Non-pigmented ciliary epithelial cell (primary cell): ENCODE results near the gene PHEX.
A peak's percentile ranks its signal among the peaks of the same experiment; 100 is the strongest.

ENCODE experiments used
- DNase-seq: peaks from one replicate; pipeline ENCODE4 v3.0.0-alpha.2; 2010; ENCODE audit warnings: low read depth

PHEX gene

GRCh38 chrX:22032084-22032483, at the start of gene PHEX:
TSS of gene PHEX (plus strand) at chrX:22032325. CDS start at chrX:22033006, 681 bp downstream.
- DNase-seq: no peak

- peak; percentile 28 for DNase-seq
Measured at GRCh38 chrX:21985332-21985777, 46.8 kb upstream of the PHEX start.

DNA sequence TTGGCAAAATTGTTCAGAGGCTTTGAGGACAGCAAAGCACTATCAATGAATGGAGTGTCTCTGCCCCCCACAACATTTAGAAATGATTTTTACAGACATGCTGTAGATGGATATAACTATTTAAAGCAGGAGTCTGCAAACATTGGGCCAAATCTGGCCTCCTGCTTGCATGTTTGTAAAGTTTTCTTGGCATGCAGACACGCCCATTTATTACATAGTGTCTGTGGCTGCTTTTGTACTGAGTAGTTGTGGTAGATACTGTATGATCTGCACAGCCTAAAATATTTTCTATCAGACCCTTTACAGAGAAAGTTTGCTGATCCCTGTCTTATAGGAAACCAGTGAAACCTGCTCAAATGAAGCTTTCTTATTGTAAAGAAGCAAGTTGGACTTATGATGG, 45.5 kb upstream of the PHEX start:
- DNase-seq: no peak

DNA sequence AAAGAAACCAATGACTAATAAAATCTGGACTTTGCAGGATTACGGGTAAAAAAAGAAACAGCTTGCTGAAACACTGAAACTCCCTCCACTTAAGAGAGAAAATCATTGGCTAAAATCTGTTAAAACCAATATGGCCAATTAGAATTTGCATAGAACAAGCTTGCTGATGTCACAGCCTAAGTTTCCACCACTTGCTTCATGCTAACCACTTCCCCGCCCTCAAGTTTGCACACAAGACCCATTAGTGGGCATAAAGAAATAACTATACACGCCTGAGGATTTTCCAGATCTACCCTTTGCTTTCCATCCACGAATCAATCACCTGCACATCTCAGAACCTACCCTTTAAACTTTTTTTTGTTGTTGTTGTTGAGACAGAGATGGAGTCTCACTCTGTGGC, 42.7 kb upstream of the PHEX start:
- no peak for DNase-seq

DNA sequence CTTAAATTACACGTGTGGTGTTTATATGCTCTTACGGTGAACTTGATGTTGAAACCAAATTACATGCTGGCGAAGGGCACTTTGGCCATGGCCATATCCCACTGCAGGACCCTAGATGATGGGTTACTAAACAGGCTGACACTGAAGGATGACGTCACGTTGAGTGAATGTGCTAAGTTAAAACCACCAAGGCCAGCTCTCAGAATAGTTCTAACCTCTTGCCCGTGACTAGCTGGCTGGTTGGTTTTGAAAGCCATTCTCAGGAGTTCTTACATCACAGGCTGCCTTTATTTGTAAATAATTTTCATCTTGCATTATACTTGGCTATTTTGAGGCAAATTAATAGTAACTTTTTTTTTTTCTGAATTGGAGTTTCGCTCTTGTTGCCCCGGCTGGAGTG, 41.3 kb upstream of the PHEX start:
- DNase-seq: no peak

- no peak for DNase-seq
Measured at GRCh38 chrX:21991504-21991903, 40.6 kb upstream of the PHEX start.

DNA sequence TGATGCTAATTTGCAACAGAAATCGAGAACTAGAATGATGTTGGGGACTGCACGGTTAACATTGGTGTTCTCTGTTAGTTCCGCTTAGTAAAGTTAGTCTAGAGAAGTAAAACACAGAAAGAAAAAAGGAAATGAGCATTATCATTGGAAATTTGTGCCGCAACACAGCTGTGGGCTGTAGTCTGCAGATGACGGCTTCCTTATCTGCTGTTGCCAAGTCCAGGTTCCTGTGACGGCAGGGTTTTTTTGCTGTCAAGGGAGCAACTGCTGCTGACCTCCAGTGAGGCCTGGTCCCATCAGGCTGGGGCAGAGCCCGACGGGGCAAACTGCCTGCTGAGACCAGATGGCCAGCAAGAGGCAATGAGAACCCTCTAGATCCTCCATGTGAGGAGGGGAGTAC, 38.9 kb upstream of the PHEX start:
- no peak for DNase-seq

GRCh38 chrX:21996872-21997455, 35.2 kb upstream of the PHEX start:
- DNase-seq: peak; percentile 26

GRCh38 chrX:21998037-21998436, 34.1 kb upstream of the PHEX start:
- DNase-seq: no peak

GRCh38 chrX:22004866-22005265, 27.3 kb upstream of the PHEX start:
- no peak for DNase-seq

GRCh38 chrX:22012051-22012450, 20.1 kb upstream of the PHEX start:
- no peak for DNase-seq

DNA sequence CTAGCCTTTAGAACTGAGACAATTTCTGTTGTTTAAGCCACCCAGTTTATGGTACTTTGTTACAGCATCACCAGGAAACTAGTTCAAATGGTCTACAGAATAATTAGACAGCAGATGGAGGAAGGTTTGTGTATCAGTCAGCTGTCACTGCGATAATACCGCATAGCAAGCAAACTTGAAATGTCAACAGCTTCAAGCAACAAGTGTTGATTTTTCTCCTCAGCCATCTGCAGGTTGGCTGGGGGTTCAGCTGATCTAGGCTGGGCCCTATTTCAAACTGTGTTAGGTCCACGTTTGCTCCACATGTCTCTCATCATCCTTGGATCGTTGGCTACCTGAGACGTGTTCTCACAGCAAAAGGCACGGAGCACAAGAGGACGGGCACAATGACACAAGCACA, 19.2 kb upstream of the PHEX start:
- DNase-seq: no peak

GRCh38 chrX:22015139-22015750, 16.9 kb upstream of the PHEX start:
- DNase-seq: no peak

DNA sequence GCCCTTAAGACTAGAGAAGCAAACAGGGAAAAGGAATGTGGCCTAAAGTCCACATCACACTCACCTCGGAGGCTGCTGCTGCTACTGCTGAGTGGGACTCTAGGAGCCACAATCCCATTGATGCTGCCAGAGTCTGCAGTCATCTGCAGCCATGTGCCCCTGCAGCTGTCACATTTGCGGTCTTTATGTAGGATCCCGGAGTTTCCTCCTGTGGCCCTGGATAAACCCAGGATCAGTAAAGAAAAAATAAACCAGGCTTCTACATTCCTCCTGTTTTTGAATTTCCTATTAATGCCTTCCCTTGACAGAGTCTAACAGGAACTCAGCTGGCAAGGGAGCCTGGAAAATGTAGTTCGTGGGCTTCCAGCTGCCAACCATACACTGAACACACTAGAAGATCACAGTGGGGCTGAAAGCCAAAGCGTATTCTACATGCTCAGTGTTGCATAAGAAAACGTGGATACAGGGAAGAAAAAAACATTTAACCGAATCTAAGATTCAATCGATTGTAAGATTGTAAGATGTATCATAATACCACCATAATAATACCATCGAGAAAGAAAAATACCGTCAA, 10.3 kb upstream of the PHEX start:
- no peak for DNase-seq

DNA sequence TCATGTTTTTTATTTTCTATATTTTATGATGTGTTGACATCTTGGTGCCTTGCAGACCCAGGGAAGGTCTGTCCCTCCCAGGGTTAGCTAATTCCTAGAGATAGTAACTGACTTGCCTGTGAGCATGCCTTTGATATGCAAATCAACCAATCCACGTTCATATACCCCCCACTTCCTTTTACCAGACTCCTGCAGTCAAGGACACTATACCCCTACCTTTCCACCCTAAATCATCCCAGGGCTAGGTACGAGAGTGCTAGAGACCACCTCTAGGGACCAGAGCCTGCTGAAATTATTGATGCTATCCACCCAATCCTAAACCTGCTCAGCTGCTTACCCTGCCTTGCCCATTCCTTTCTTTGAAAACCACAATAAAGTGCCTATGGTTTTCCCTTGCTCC, 7.5 kb upstream of the PHEX start:
- no peak for DNase-seq

DNA sequence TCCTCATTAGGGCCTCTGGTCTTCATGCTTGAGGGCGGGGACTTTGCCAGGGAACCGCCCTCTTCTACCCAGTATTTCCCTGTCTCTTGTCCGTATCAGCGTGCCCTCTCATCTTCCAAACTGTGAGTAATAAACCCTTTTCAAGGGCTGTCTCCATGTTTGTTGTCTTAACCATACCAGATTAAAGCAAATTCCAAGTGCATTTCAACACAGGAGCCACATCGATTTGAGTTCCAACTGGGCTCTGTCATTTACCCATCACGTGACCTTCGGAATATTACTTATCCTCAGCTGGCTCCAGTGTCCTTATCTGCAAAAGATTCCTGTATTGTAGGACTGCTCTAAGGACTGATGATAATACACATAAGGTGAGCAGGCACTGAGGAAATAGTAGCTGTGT, 6.4 kb upstream of the PHEX start:
- peak; percentile 4 for DNase-seq

DNA sequence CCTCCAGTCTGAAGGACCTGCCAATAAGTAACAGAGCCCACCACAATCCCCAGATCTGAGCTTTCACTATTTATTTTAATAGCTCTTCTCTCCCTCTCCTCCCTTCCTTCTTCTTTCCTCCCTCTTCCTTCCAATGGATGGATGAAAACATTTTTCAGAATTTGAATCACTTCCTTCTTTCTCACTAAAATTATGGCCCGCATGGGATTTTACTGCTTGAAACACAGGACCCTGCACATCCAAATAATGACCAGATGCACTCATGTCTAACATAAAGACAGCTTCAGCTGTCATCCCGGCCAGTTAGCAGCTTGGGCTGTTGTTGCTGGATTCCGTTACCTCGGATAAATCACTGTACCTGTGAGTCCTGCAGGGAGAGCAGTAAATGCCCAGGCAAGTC, 5.4 kb upstream of the PHEX start:
- no peak for DNase-seq

- DNase-seq: no peak
Measured at GRCh38 chrX:22032506-22032905, 381 bp downstream of the PHEX start.

GRCh38 chrX:22033818-22034217, 1.7 kb downstream of the PHEX start:
- no peak for DNase-seq

GRCh38 chrX:22035236-22035635, 3.1 kb downstream of the PHEX start:
- DNase-seq: no peak

GRCh38 chrX:22037225-22037624, 5.1 kb downstream of the PHEX start:
- DNase-seq: no peak

- DNase-seq: no peak
Measured at GRCh38 chrX:22037911-22038537, 5.9 kb downstream of the PHEX start.

GRCh38 chrX:22039541-22039940, 7.4 kb downstream of the PHEX start:
- DNase-seq: no peak
